C4-2B (cell line): Measurements from ENCODE around the gene GPR153.

Source experiments
- H3K27ac ChIP-seq: fragments of 450-650 bp; 2 replicates; pipeline ENCODE4 v1.5.1; 2017
- CTCF ChIP-seq: fragments of 450-650 bp; conservative IDR thresholded peaks from 2 replicates; pipeline ENCODE4 v1.5.1; 2017; ENCODE audit warnings: mild to moderate bottlenecking
- ZFX ChIP-seq: fragments of 450-650 bp; IDR thresholded peaks from 2 replicates; pipeline ENCODE4 v1.6.1; 2017

The GPR153 gene

GRCh38 chr1:6205849-6206519, 54.9 kb downstream of the GPR153 start, which contains the start of gene RNF207:
TSS of gene RNF207 (plus strand) at chr1:6206119. CDS start at chr1:6206536, 417 bp downstream.
- peak within 1 kb of the TSS; percentile 84 for H3K27ac ChIP-seq
- TF ChIP-seq CTCF (no peak), ZFX (peak; percentile 92)

- no peak overlapping the region for H3K27ac ChIP-seq
- no peak for TF ChIP-seq ZFX
- no peak for TF ChIP-seq CTCF
Measured at GRCh38 chr1:6202256-6202655, 58.6 kb downstream of the GPR153 start.

DNA sequence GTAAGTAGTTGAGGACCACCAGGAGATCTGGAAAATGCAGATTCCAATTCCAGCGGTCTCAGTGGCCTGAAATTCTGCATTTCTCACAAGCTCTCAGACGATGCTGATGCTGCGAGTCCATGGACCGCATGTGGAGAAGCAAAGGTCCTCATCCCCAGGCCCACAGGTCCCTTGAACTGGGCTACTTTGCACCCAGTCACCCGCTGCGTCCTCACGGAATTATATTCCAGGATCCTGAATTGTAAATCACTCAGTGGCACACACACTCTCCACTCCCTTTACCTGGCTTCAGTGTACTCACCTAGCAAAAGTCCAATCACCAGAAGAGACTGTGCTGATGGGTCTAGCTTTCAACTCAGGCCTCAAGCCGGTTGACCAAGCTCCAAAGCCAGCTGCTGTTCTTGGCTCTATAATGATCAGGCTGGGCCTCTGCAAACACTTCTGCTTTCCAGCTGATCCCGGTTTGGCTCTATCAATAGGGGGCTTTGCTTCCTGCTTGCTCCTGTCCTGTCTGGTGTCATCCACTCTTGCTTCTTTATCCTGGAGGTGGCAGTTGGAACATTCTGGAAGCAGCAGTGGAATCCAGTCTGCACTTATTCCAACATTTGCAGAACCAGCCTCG, 60.6 kb downstream of the GPR153 start:
- no peak for TF ChIP-seq CTCF
- TF ChIP-seq ZFX: no peak
- H3K27ac ChIP-seq: peak overlapping the region; percentile 97

GRCh38 chr1:6199298-6200187, 61.4 kb downstream of the GPR153 start, which contains the start of gene RPL22:
TSS of gene RPL22 (minus strand) at chr1:6199595. CDS start at chr1:6199573, 22 bp downstream.
- peak within 1 kb of the TSS; percentile 97 for H3K27ac ChIP-seq
- TF ChIP-seq ZFX: peak; percentile 98
- no peak for TF ChIP-seq CTCF

GRCh38 chr1:6198646-6199297, 62.1 kb downstream of the GPR153 start:
- H3K27ac ChIP-seq: peak overlapping the region; percentile 97
- TF ChIP-seq ZFX (no peak), CTCF (no peak)

DNA sequence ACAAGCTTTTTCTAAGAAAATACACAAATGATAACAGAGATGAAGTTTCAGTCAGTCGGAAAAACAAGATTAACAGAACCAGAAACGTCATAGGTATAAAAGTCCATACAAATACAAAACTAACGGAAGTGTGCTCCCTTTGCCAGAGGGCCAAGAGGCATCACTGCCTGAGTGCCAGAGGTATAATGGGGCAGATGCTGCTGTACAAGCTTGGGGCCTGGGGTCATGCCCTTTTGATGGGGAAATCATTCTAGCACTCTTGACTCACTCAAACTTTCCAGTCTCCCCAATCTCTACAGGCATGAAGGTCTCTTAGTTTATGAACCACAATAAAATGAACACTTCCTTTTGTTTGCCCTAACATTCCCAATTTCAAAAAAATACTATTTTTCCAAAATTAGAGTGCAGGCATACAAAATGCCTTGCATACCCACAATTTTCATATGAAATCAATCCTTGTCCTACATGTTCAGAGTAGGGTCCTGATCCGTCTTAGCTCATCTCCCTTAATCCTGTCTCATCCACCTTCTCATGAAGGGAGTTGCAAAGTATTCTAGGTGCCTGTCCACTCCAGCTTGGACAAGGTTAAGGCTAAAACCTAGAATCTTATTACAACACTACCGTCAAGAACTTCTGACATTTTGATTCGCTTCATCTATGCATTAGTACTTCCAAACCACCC, 63.0 kb downstream of the GPR153 start:
- no peak overlapping the region; the same call in 1 of the 2 replicates for H3K27ac ChIP-seq
- TF ChIP-seq CTCF (no peak), ZFX (no peak)
